ENCODE measurements around the gene TBL1XR1. TPM values are rescaled to one million over a fixed set of nuclear protein-coding genes. Genes with fewer than 3 reads are reported as not detected.

The TBL1XR1 gene
- total and polyA plus RNA-seq, 2 of the 4 experiments (the other 2 are of a cell fraction), result 25.2 to 170 TPM

- Histone ChIP-seq H2BK5ac (ENCODE audit: low read depth, low read length, poor library complexity, severe bottlenecking) (no peak overlapping the region), H3K9ac (ENCODE audit: low read depth, low read length) (no peak overlapping the region), H2BK20ac (ENCODE audit: low read depth, low read length) (no peak overlapping the region), H3K14ac (replicated peaks; ENCODE audit: low read depth, low read length) (no peak overlapping the region), H3K9me3 (ENCODE audit: control insufficient read depth, insufficient read depth, low read length) (no peaks in the 10 kb centered on the region), H4K91ac (ENCODE audit: insufficient read depth, low read depth, low read length) (no peak overlapping the region), H2BK15ac (ENCODE audit: low read depth, low read length) (no peak overlapping the region), H3K4ac (ENCODE audit: low read depth, low read length) (no peak overlapping the region), H3K4me2 (ENCODE audit: low read depth, low read length) (no peak overlapping the region), H3K79me1 (ENCODE audit: low read depth in 1 of 2, low read length in 2 of 2) (peaks cover 32 to 62% of the 10 kb centered on the region in 2 experiments), H4K8ac (ENCODE audit: low read depth in 2 of 2, low read length in 2 of 2) (no peak overlapping the region), H2AFZ (replicated peaks; ENCODE audit: low read length, poor library complexity) (no peak overlapping the region), H3K23ac (ENCODE audit: low read depth, low read length) (no peak overlapping the region), H4K20me1 (ENCODE audit: insufficient read depth, low read length) (peaks cover 47% of the 10 kb centered on the region), H2AK5ac (ENCODE audit: low read depth, low read length) (no peak overlapping the region), H3K27ac (ENCODE audit: insufficient read depth, low read length) (no peak overlapping the region), H3K36me3 (ENCODE audit: control insufficient read depth, insufficient read depth, low read length) (0 out of 2 replicates have a peak, but pooled peaks cover 2% of the 10 kb centered on the region), H3K4me1 (ENCODE audit: control insufficient read depth, insufficient read depth, low read length) (peaks cover 5% of the 10 kb centered on the region), H4K5ac (ENCODE audit: low read depth, low read length) (no peak overlapping the region), H3K4me3 (ENCODE audit: insufficient read depth, low read depth, low read length) (no peak overlapping the region), H3K18ac (ENCODE audit: low read depth, low read length) (no peak overlapping the region), H3K9me1 (ENCODE audit: insufficient read depth, low read length) (peaks cover 9% of the 10 kb centered on the region; the same call in 1 of the 2 replicates), H2BK120ac (ENCODE audit: low read depth, low read length) (no peak overlapping the region), H3K27me3 (ENCODE audit: control insufficient read depth, insufficient read depth, low read length) (no peaks in the 10 kb centered on the region), H2AK9ac (replicated peaks; ENCODE audit: low read depth, low read length, poor library complexity) (no peak overlapping the region), H3K56ac (ENCODE audit: extremely low read depth, insufficient read depth, low read length) (no peak overlapping the region)
- no peak for TF ChIP-seq RFX5 (IDR thresholded peaks at IDR 0.05; ENCODE audit: low read depth, low read length)
- TF ChIP-seq FOS (IDR thresholded peaks at IDR 0.05; ENCODE audit: low read depth, low read length), result no peak
- TF ChIP-seq ELK1 (IDR thresholded peaks at IDR 0.05; ENCODE audit: borderline replicate concordance, low read depth, low read length), result no peak
- TF ChIP-seq MAFK (IDR thresholded peaks at IDR 0.05; ENCODE audit: low read depth, low read length), result no peak
- no peak for TF ChIP-seq RCOR1 (IDR thresholded peaks at IDR 0.05; ENCODE audit: insufficient replicate concordance, low read length)
- TF ChIP-seq POLR2A (IDR thresholded peaks at IDR 0.05; ENCODE audit: low read depth, low read length), result no peak
- no peak for TF ChIP-seq CTCF (conservative IDR thresholded peaks at IDR 0.05; ENCODE audit: low read depth, low read length)
- no peak for TF ChIP-seq CEBPB (IDR thresholded peaks at IDR 0.05; ENCODE audit: low read depth, low read length)
- no peak for TF ChIP-seq MAZ (IDR thresholded peaks at IDR 0.05; ENCODE audit: borderline replicate concordance, low read depth, low read length)
- dilution Hi-C loops (cut with HindIII; ENCODE audit: low sequenced_read_pairs, unreplicated experiment), result no loop called here
- BruUV-seq (replicated peaks), result no TSS peak
- ChIA-PET POLR2A (ENCODE audit: unreplicated experiment) (no interaction called here), CTCF (no interaction called here)
- no CpG with 5 or more reads among the region's 2 CpGs for WGBS, 2 experiments (ENCODE audit: extremely low coverage in 2 of 2, insufficient read length in 1 of 2)
- DNase-seq (no peak), ATAC-seq (ENCODE audit: low read depth) (no peak)
- intact Hi-C loops (cut with micrococcal nuclease), result no loop called here
- in situ Hi-C loops (cut with MboI; ENCODE audit: low sequenced_read_pairs), result no loop called here
These were observed 111.5 kb downstream of the TBL1XR1 start for GRCh38 chr3:177085794-177086193.

Data from IMR-90 (cell line).